IPS-20b (cell line): ENCODE measurements around the gene HSPA4.

ENCODE experiments used
- H3K27ac ChIP-seq: one replicate; pipeline ENCODE4 v1.5.1; 2013; ENCODE audit warnings: low read length
- H3K27me3 ChIP-seq: 2 replicates; pipeline ENCODE4 v1.6.1; 2013; ENCODE audit warnings: mild to moderate bottlenecking, low read length, inconsistent platforms; ENCODE audit not compliant: insufficient read depth
- H3K36me3 ChIP-seq: 2 replicates; pipeline ENCODE4 v1.6.1; 2013; ENCODE audit warnings: low read depth, mild to moderate bottlenecking, inconsistent platforms, low read length, moderate library complexity; ENCODE audit not compliant: insufficient read depth
- H3K4me1 ChIP-seq: 2 replicates; pipeline ENCODE4 v1.6.1; 2013; ENCODE audit warnings: mild to moderate bottlenecking, control low read depth, inconsistent platforms, low read length, moderate library complexity; ENCODE audit not compliant: insufficient read depth
- H3K4me3 ChIP-seq: 2 replicates; pipeline ENCODE4 v1.5.1; 2013; ENCODE audit warnings: mild to moderate bottlenecking, low read length, inconsistent platforms
- H3K9ac ChIP-seq: 2 replicates; pipeline ENCODE4 v1.6.1; 2013; ENCODE audit warnings: low read depth, mild to moderate bottlenecking, inconsistent platforms, low read length, moderate library complexity
- H3K9me3 ChIP-seq: 2 replicates; pipeline ENCODE4 v1.6.1; 2013; ENCODE audit warnings: mild to moderate bottlenecking, low read depth, low read length, inconsistent platforms; ENCODE audit not compliant: insufficient read depth

HSPA4 gene

GRCh38 chr5:133147815-133148567 lies 96.2 kb downstream of the HSPA4 start:
- Histone ChIP-seq H3K27ac (no peak overlapping the region), H3K4me1 (no peaks in the 10 kb centered on the region), H3K9ac (no peak overlapping the region), H3K27me3 (no peaks in the 10 kb centered on the region), H3K9me3 (no peaks in the 10 kb centered on the region), H3K36me3 (no peaks in the 10 kb centered on the region), H3K4me3 (no peak overlapping the region)

- H3K9me3 ChIP-seq: no peaks in the 10 kb centered on the region
- no peak overlapping the region for H3K27ac ChIP-seq
- no peak overlapping the region for H3K9ac ChIP-seq
- no peaks in the 10 kb centered on the region for H3K4me1 ChIP-seq
- H3K36me3 ChIP-seq: no peaks in the 10 kb centered on the region
- H3K4me3 ChIP-seq: no peak overlapping the region
- H3K27me3 ChIP-seq: no peaks in the 10 kb centered on the region
These were observed 97.5 kb downstream of the HSPA4 start for GRCh38 chr5:133149345-133149744.

- Histone ChIP-seq H3K9ac (no peak overlapping the region), H3K36me3 (no peaks in the 10 kb centered on the region), H3K27ac (no peak overlapping the region), H3K4me3 (no peak overlapping the region), H3K27me3 (no peaks in the 10 kb centered on the region), H3K9me3 (no peaks in the 10 kb centered on the region), H3K4me1 (no peaks in the 10 kb centered on the region)
These were observed 99.2 kb downstream of the HSPA4 start for GRCh38 chr5:133150909-133151544.

GRCh38 chr5:133154274-133155075 lies 102.7 kb downstream of the HSPA4 start:
- H3K9ac ChIP-seq: no peak overlapping the region
- H3K4me3 ChIP-seq: no peak overlapping the region
- no peaks in the 10 kb centered on the region for H3K27me3 ChIP-seq
- H3K27ac ChIP-seq: no peak overlapping the region
- H3K9me3 ChIP-seq: no peaks in the 10 kb centered on the region
- H3K4me1 ChIP-seq: no peaks in the 10 kb centered on the region
- H3K36me3 ChIP-seq: no peaks in the 10 kb centered on the region

GRCh38 chr5:133155326-133155969 lies 103.6 kb downstream of the HSPA4 start:
- H3K36me3 ChIP-seq: no peaks in the 10 kb centered on the region
- no peaks in the 10 kb centered on the region for H3K27me3 ChIP-seq
- no peak overlapping the region for H3K4me3 ChIP-seq
- H3K27ac ChIP-seq: no peak overlapping the region
- no peaks in the 10 kb centered on the region for H3K4me1 ChIP-seq
- H3K9ac ChIP-seq: no peak overlapping the region
- no peaks in the 10 kb centered on the region for H3K9me3 ChIP-seq
